AG09309 (cell line): ENCODE results near the gene SNCAIP.

Experiments
- DNase-seq: peaks from one replicate; pipeline ENCODE4 v3.0.0-alpha.2; 2010; ENCODE audit warnings: low read depth
- H3K4me3 ChIP-seq: 2 replicates; pipeline ENCODE4 v1.5.1; 2011; ENCODE audit warnings: mild to moderate bottlenecking, low read depth, low read length, moderate library complexity; ENCODE audit not compliant: control insufficient read depth
- TF ChIP-seq, protein P1 (sequence below): IDR thresholded peaks from 2 replicates; pipeline ENCODE4 v1.5.1; 2011; ENCODE audit warnings: mild to moderate bottlenecking, low read depth, low read length, inconsistent platforms; ENCODE audit not compliant: insufficient read depth, control insufficient read depth; ENCODE audit errors: missing control alignments

SNCAIP gene

DNA sequence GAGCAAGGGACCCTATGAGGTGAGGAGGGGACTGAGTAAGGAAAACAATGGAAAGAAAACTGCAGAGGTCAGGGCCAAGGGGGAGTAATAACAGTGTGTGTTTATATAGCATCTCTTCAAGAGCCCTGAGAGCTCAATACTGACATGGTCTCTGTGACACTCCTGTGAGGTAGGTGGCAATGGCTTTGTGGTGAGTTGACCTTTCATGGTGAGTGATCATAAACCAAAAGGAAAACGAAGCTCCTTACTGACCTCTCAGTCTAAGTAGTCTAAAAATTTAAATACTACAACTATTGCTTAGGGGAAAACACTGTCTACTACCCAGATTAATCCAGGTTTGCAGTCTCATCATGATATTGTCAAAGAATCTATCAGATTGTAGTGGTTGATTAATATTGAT, 130.9 kb downstream of the SNCAIP start:
- DNase-seq, result no peak
- TF ChIP-seq, protein P1, sequence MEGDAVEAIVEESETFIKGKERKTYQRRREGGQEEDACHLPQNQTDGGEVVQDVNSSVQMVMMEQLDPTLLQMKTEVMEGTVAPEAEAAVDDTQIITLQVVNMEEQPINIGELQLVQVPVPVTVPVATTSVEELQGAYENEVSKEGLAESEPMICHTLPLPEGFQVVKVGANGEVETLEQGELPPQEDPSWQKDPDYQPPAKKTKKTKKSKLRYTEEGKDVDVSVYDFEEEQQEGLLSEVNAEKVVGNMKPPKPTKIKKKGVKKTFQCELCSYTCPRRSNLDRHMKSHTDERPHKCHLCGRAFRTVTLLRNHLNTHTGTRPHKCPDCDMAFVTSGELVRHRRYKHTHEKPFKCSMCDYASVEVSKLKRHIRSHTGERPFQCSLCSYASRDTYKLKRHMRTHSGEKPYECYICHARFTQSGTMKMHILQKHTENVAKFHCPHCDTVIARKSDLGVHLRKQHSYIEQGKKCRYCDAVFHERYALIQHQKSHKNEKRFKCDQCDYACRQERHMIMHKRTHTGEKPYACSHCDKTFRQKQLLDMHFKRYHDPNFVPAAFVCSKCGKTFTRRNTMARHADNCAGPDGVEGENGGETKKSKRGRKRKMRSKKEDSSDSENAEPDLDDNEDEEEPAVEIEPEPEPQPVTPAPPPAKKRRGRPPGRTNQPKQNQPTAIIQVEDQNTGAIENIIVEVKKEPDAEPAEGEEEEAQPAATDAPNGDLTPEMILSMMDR, result no peak
- no peak overlapping the region for H3K4me3 ChIP-seq

DNA sequence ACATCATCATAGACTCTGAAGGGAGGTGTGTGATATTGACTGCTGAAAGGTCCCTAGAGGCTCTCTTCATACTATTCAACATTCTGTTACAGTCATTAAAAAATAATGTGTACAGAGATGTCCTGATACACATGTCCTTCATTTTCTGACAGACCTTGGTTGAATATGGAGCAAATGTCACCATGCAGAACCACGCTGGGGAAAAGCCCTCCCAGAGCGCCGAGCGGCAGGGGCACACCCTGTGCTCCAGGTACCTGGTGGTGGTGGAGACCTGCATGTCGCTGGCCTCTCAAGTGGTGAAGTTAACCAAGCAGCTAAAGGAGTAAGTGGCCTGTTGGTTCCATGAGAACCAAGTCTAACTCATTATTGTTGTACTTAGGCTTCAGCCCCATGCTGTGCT, 132.4 kb downstream of the SNCAIP start:
- DNase-seq, result no peak
- H3K4me3 ChIP-seq, result no peak overlapping the region
- TF ChIP-seq, protein P1, result no peak

DNA sequence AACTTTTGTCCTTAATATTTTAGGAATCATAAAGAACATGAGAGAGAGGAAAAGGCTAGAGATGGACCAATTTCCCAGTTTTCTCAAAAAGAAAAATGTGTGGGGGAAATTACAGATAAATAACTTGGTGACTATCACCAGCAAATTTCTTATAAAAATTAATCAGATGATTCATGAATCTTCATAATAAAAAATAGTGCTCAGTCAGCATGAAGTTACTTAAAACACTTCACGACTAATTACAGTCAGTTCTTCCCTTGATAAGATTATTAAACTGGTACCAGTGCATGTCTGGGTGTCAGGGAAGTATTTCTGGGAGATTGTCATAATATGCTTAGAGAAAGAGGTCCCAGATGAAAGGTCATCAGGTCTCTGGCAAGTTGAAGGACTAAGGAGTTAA, 133.0 kb downstream of the SNCAIP start:
- DNase-seq, result no peak
- H3K4me3 ChIP-seq, result no peak overlapping the region
- TF ChIP-seq, protein P1, result no peak

DNA sequence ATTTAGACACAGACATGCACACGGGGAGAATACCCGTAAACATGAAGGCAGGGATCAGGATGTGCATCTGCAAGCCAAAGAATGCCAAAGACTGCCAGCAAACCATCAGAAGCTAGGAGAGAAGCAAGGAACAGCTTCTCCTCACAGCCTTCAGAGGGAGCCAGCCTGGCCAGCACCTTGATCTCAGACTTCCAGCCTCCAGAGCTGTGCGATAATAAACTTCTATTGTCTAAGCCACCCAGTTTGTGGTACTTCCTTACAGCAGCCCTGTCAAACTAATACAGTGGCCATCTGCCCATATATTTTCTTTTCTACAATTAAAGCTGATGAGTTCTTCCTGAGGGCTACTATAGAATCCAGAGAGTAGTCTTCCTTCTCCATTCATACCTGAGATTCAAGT, 135.0 kb downstream of the SNCAIP start:
- no peak overlapping the region for H3K4me3 ChIP-seq
- TF ChIP-seq, protein P1, result no peak
- DNase-seq, result no peak

DNA sequence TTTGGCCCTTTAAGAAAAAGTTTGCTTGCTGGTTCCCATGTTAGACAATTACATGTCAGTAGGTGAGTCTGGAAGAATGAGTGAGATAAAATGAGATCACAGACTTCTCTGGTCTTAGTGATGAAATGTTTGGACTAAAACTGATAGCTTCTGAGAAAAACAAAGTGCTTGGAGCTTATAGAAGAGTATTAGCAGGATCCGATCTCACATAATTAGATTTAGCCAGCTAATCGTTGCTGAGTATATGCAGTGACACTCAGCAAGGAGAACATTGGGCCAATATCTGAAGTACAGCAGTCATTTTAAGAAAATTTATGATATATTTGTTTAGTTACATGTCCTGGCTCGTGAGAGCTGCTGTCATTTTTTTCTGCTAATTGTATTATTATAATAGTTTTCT, 135.8 kb downstream of the SNCAIP start:
- no peak overlapping the region for H3K4me3 ChIP-seq
- no peak for DNase-seq
- TF ChIP-seq, protein P1, result no peak

DNA sequence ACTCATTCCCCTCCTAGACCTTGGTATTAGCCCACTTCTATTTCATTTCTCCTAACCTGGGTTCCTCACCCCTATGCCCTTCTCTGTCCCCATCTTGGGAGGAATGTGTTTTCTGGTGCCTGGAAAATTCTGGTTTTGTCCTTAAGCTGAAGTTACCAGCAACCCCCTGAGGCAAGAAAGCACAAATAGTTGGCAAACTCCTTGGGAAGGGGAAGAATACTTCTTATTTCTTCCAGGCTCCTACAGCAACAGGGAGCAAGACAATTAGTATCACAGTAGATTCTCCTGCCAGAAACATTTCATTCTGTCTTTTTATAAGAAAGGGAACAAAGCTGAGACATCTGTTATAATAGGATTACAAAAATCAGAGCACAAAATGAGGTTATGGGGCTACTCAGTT, 142.5 kb downstream of the SNCAIP start:
- H3K4me3 ChIP-seq, result no peak overlapping the region
- TF ChIP-seq, protein P1, result no peak
- DNase-seq, result no peak

DNA sequence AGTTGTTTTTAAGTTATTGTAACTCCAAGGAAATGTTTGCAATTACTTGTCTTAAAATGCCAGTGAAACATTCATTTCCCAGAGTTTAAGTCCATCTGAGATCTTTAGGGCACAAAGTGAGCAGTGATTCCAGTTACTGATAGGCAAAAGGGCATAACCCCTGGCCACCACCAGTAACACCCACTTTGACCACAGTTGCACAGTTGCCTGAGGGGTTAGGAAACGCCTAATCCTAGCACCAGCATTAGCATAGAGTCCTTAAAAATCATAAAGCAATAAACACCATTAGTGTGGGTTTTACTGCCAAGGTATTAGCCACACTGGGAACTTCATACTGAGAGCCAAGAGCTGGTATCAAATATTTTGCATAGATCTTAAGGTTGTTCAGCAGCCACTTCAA, 143.9 kb downstream of the SNCAIP start:
- H3K4me3 ChIP-seq, result no peak overlapping the region
- DNase-seq, result no peak
- TF ChIP-seq, protein P1, result no peak
